Right kidney (tissue), 1 donor: ENCODE measurements around the gene PRRC2A.
A peak's percentile ranks its signal among the peaks of the same experiment; 100 is the strongest.

Experiments
- DNase-seq: peaks from one replicate; pipeline ENCODE4 v3.0.0-alpha.2; 2016

Gene PRRC2A

DNA sequence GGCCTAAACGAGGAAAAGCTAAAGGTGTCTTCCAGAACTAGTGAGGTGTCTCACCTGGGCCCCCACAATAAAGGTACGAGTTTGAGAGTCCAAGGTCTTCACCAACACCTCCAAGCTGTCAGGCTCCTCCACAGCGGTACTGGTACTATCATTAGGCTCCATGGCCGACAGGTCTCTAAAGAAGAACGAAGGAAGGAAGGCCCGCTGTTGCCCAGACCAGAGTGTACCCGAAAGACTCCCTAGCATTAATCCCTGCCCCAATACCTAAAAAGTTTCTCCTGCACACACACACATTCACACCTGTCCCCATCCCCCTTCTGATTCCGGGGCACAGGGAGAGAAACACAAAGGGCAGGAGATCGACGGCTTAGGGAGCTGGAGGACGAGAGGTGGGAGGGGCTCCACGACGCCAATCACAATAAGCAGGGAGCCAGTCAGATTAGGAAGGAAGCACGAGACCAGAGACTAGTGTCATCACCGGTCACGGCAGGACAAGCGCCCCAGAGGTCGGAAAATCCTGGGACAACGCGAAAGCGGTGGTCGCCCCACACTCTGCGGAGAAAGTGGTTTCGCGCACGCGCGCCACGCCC lies 31.2 kb downstream of the PRRC2A start:
- DNase-seq, result no peak

DNA sequence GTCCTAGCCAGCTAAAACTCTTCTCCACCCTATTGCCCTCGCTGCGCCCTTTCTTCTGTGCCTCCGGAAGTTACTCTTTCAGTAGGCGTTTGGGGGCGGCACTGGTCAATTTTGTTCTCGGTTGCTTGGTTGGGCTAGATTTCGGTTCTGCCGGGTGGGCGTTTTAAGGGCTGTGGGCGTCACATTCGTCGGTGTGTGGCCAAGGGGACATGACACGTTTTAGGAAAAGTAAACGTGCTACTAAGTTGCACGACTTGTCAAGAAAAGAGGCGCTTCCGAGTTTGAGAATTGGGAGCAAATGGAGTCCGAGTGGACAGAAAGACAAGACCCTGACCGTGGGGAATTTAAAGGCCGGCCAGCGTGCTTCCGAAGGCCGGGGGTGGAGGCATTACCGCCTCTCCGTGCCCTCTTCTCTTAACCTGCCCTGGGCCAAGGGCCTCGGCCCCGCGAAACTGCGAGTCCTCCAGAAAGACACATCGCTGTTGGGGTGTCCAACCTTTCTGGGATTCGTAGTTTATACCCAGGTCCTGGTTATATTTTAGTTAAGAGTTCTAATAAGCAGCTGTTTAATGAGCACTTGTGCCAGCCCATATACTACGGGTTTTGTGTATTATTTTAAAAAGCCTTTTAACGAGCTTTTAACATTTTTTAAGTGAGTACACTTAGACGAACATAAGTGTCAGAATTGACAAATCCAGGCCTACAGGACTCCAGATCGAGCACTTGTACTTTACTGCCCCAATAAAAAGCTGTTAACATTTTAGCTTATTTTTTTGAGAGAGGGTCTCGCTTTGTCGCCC lies 32.6 kb downstream of the PRRC2A start:
- DNase-seq, result no peak

- DNase-seq, result no peak
Measured at GRCh38 chr6:31654574-31655348, 34.2 kb downstream of the PRRC2A start.

DNA sequence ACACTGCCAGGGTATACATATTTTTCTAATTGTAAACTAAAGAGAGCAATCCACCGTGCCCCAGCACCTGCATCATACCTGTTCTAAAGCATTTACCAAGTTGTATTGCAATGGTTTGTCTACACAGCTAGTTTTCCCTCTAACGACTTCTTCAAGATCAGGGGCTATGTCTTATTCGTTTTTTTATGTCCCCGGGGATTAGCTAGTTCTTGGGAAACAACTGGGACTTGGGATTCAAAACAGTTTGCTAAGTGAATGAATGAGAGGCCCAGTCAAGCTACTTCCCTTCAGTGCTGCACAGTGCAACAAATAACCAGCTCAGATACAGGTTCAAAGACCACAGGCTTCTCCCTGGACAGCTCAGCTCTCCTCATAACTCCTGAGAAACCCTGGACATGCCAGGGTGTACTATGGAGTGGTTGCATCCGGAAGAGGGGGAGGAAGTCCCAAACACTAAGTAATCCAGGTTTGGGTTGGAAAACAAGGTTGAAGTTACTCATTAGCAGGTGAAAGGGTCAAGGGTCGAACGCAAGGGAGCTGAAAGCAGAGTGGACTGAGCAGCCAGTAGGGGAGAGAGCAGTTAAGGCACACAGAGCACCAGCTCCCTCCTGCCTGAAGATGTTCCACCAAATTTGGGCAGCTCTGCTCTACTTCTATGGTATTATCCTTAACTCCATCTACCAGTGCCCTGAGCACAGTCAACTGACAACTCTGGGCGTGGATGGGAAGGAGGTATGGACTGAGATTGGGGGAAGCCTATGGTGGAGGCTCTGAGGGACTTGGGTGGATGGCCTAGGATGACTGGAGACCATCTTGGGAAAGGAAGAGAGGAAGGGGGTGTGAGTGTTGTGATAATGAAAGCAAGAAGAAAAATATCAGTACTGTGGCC lies 35.1 kb downstream of the PRRC2A start, which contains the start of gene APOM:
TSS of gene APOM (plus strand) at position 546 of the 889 bp plus-strand sequence. CDS start at position 619, 73 bp downstream.
- DNase-seq, result no peak

DNA sequence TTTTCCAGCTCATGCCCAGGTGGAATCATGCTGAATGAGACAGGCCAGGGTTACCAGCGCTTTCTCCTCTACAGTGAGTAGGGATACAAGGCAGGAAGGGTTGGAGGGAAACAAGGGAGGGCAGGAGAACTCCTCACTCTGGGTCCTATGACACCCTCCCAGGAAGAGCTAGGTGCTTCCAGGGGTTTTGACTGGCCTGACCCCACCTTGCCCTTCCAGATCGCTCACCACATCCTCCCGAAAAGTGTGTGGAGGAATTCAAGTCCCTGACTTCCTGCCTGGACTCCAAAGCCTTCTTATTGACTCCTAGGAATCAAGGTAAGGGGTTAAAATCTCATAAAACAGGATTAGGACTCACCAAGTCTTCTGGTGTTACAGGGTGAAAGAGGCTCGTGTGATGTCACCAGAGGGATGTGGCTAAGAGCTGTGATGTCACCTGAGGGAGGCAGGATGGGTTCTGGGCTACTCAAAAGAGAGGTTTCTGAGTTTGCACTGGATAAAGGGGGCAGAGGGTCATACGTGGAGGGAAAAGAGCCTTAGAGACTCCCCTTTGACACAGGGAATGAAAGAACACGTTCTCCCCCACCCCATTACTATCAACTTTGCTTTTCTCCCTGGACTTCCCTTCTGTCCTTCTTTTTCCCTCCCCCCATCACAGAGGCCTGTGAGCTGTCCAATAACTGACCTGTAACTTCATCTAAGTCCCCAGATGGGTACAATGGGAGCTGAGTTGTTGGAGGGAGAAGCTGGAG lies 37.1 kb downstream of the PRRC2A start:
- DNase-seq, result no peak

GRCh38 chr6:31658158-31658688 lies 37.7 kb downstream of the PRRC2A start:
- DNase-seq, result no peak

DNA sequence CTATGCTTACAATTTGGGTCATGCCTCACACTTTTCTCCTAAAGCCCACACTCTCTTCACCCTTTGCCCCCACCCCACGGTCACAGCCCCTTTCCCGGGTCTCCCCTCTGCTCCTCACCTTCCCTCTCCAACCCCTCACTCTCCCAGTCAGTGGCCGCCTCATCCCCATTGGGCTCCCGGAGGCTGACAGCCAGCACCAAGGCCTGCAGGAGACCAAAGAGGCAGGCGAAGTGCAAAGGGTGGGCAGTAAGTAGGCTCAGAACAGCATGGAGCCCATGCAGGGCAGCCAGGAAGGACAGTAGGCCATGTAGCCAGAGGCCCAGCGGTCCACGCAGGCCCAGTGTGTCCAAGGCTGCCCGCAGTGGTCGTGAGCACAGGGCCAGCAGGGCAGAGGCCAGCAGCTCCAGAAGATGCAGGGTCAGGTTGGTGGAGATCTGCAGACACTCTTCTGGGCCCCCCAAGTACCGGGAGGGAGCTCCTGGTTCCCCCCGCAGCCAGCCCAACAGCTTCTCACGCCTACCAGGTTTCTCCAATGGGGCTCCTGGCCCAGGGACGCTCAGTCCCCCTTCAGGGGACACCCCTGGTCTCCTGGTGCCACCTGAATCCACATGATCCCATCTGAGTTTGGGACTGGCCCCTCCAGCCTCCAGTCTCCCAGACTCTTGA lies 38.6 kb downstream of the PRRC2A start:
- DNase-seq, result no peak

GRCh38 chr6:31659649-31660380 lies 39.3 kb downstream of the PRRC2A start:
- peak; percentile 28 for DNase-seq

- peak; percentile 82 for DNase-seq
Measured at GRCh38 chr6:31660381-31661261, 40.1 kb downstream of the PRRC2A start, which contains the start of gene C6orf47. TSS of gene C6orf47 (minus strand) at chr6:31660778. CDS start at chr6:31659947, 831 bp downstream.

DNA sequence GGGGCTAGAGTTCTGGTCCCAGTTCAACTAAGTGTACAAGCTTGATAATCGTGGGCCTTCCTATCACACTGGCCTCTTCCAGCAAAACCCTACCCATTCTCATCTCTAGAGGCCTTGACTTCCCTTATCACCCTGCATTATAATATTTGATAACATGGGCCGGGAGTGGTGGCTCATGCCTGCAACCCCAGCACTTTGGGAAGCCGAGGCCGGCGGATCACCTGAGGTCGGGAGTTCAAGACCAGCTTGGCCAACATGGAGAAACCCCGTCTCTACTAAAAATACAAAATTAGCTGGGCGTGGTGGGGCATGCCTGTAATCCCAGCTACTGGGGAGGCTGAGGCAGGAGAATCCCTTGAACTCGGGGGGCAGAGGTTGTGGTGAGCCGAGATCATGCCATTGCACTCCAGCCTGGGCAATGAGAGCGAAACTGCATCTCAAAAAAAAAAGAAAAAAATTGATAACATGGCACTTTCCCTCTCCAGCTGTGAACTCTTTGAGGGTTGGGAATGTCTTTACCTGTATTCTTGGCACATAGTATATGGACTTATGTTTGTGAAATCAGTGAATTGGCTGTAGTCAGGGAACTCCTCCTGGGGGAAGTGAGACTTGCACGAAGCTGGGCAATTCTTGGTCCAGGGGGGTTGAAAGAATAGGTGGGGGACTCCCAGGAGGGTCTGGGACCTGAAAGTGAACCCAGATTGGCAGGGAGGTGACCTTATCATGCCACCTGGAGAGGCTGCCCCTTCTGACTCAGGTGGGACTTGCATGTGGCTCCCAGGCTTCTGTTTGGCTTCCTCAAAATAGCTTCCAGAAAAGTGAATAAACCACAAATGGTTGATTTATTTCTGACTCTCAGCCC lies 41.0 kb downstream of the PRRC2A start:
- no peak for DNase-seq

GRCh38 chr6:31662124-31662723 lies 41.7 kb downstream of the PRRC2A start:
- no peak for DNase-seq

DNA sequence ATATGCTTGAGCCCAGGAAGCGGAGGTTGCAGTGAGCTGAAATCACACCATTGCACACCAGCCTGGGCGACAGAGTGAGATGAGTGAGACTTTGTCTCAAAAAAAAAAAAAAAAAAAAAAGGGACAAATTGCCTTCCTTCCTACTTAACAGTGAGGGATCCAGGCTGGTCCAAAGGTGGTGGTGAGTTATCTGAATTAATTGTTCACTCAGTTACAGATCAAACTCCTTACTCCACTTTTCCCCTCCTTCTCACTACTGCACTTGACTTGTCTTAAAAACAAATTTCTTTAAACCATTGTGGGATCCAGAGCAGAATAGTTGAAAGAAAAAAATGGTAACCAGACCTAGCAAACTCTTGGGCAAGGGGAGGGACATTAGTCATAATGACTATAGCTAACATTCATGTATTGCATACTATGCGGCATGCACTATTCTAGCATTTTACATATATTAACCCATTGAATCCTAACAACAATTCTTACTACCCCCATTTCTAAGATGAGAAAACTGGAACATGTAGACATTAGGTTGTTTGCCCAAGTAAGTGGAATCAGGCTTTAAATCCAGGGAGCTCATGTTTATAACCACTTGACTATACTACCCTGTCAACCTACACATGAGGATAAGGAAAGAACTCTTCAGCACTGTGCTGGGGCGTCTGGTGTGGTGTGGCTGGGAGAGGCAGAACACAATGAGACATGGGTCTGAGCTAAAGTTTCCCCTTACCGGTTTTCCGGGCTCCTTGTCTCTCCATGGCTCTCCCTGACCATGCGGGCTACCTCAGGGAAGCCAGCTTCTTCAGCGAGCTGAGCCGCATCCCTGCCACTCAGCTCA lies 42.8 kb downstream of the PRRC2A start:
- no peak for DNase-seq

DNA sequence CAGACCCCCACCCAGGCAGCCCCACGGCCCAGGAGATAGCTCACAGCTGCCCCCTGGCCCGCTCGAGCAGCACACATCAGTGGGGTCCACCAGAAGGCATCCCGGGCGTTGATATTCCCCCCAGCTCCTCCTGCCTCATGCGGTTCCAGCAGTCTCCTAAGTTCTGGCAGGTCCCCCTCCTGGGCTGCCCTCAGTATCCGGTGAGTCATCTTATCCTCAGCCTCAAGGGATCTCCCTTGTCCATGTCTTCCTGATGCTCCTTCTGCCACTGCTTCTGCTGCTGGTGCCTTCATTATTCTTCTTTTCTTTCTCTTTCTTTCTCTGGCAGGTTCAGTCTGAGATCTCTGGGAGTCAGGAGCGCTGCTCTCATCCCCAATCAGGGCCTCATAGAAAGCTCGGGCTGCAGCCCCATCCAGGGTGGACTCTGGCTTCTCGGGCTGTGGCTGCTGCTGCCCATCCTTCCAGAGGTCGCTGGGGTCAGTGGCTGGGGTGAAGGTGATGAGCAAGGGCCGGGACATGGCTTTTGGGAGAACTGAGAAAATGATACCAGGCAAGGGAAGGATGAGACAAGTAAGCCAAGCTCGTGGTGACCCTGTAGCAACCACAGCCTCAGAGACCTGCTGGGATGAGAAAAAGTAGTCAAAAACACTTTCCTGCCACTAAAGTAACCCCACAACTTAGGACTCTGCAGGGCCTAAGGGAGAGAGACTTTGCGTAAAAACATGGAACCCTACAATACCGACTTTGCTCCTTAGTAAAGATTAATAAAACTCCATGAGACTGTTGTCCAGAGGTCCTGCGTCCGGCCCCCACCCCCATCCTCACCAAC lies 43.7 kb downstream of the PRRC2A start:
- no peak for DNase-seq

DNA sequence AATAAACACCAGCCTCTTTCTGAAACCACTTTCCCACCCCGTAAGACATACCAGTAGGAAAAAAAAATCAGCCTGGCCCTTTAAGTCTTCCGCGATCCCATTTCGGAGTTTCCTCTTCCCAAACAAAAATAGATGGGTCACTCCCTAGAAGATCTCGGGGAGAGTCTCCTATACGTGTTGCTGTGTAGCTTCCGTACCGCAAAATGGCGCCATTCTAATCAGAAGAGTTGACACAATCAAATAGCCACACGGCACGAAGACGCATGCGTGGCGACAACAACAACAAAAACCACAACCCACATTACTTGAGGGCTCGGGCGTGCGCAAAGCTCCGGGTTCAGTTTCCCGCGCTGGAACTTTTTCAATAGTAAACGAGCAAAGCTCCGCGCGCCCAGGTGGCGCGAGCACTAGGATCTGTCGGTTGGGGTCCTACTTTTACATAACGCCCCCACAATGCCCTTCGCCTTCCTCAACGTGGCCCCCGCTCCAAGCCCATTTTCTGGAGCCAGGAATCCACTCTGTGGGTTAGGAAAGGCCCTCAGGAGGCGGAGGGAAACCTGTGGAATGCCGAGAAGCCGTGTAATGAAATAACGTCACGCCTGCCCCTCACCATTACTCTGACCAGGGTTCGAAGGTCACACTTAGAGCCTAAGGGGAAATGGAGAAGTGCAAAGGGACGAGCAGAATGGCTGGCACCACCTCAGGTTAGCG lies 44.4 kb downstream of the PRRC2A start, which contains the start of gene GPANK1:
TSS of gene GPANK1 (minus strand) at position 208 of the 711 bp plus-strand sequence. CDS start 519 bp downstream, outside the sequence.
- DNase-seq, result peak; percentile 87
